GM12878 (cell line): ENCODE results near the gene SIT1. TPM values are rescaled to one million over a fixed set of nuclear protein-coding genes. Genes with fewer than 3 reads are reported as not detected.

Source experiments
- ATAC-seq: fragments of 200-7000 bp; cut with Tn5 transposase; 3 replicates; pipeline ENCODE4 v1.9.1; 2020; ENCODE audit warnings: mild to moderate bottlenecking, moderate library complexity
- BruUV-seq: library from RNA; stranded (reverse); fragments of 400-500 nt; replicated peaks from 2 replicates; lab custom pipeline; 2021; lab: Mats Ljungman, UMichigan
- CTCF ChIA-PET: fragments of 300-600 bp; sonication (Branson Sonifier 250); formaldehyde crosslinking; extraction: SDS; loops from one replicate; lab custom pipeline; 2021; ENCODE audit warnings: inconsistent platforms; lab: Yijun Ruan, JAX
- POLR2A ChIA-PET: fragments of 350-600 bp; formaldehyde crosslinking; extraction: SDS; loops from one replicate; lab custom pipeline; 2021; ENCODE audit warnings: inconsistent platforms; lab: Charles Lee
- RAD21 ChIA-PET: fragments of 300-600 bp; sonication (Branson Sonifier 250); formaldehyde crosslinking; loops from one replicate; lab custom pipeline; 2023; ENCODE audit warnings: antibody characterized with exemption; ENCODE audit not compliant: unreplicated experiment; lab: Charles Lee
- SMC1A ChIA-PET: fragments of 300-600 bp; sonication (Branson Sonifier 250); formaldehyde crosslinking; loops from one replicate; lab custom pipeline; 2023; ENCODE audit not compliant: unreplicated experiment, uncharacterized antibody; lab: Charles Lee
- DNase-seq: peaks from one replicate; pipeline ENCODE4 v3.0.0-alpha.2; 2011; ENCODE audit warnings: low read depth, low spot score
- FAIRE-seq: peaks from 3 replicates; lab custom pipeline; 2011; peaks lifted over from hg19 to GRCh38; lab: Jason Lieb, UNC
- H2AFZ ChIP-seq: 2 replicates; pipeline ENCODE4 v1.6.0; 2011; ENCODE audit warnings: low read depth, low read length, control low read depth; ENCODE audit not compliant: control insufficient read depth
- H3K27ac ChIP-seq: 2 replicates; pipeline ENCODE4 v1.5.1; 2011; ENCODE audit warnings: control low read depth; ENCODE audit not compliant: control insufficient read depth, insufficient read depth
- H3K27me3 ChIP-seq, 2 experiments: replicated peaks in 1 of 2; 2 replicates each; pipeline versions ENCODE4 v1.6.0 to v1.6.1; 2011; ENCODE audit warnings: low read length in 1 of 2; ENCODE audit not compliant: control insufficient read depth in 2 of 2, insufficient read depth in 2 of 2
- H3K36me3 ChIP-seq, 2 experiments: 2 replicates each; pipeline ENCODE4 v1.5.1; 2011; ENCODE audit warnings: low read length in 1 of 2; ENCODE audit not compliant: control insufficient read depth in 2 of 2, insufficient read depth in 2 of 2
- H3K4me1 ChIP-seq: 2 replicates; pipeline ENCODE4 v1.6.1; 2011; ENCODE audit warnings: mild to moderate bottlenecking, low read length, moderate library complexity, mixed read lengths; ENCODE audit not compliant: control insufficient read depth, insufficient read depth
- H3K4me2 ChIP-seq: 2 replicates; pipeline ENCODE4 v1.6.0; 2011; ENCODE audit warnings: control low read depth; ENCODE audit not compliant: control insufficient read depth, insufficient read depth
- H3K4me3 ChIP-seq: fragments of 200-600 bp; sonication (generic); 2 replicates; pipeline ENCODE4 v1.5.1; 2016
- H3K79me2 ChIP-seq: 2 replicates; pipeline ENCODE4 v1.6.0; 2011; ENCODE audit warnings: low read length; ENCODE audit not compliant: control insufficient read depth, insufficient read depth
- H3K9ac ChIP-seq: 2 replicates; pipeline ENCODE4 v1.8.0; 2011; ENCODE audit warnings: low read length, control low read depth, mixed read lengths; ENCODE audit not compliant: control insufficient read depth, insufficient read depth
- H3K9me3 ChIP-seq: replicated peaks from 3 replicates; pipeline ENCODE4 v1.5.1; 2011; ENCODE audit warnings: mild to moderate bottlenecking, low read length; ENCODE audit not compliant: control insufficient read depth, insufficient read depth
- H4K20me1 ChIP-seq: 2 replicates; pipeline ENCODE4 v1.6.0; 2011; ENCODE audit not compliant: control insufficient read depth, insufficient read depth
- FOS ChIP-seq: IDR thresholded peaks from 3 replicates; pipeline ENCODE4 v1.6.1; 2011; ENCODE audit warnings: borderline replicate concordance; ENCODE audit not compliant: insufficient read length; ENCODE audit errors: extremely low read depth
- MEF2B ChIP-seq: fragments of 450-650 bp; IDR thresholded peaks from 2 replicates; pipeline ENCODE4 v1.6.1; 2018; ENCODE audit warnings: mild to moderate bottlenecking, moderate library complexity; ENCODE audit not compliant: partially characterized antibody, poor library complexity, severe bottlenecking
- MYC ChIP-seq: IDR thresholded peaks from 2 replicates; pipeline ENCODE4 v1.6.1; 2011; ENCODE audit warnings: mild to moderate bottlenecking, low read length, moderate library complexity, inconsistent platforms; ENCODE audit not compliant: insufficient read depth, insufficient replicate concordance, insufficient read length, severe bottlenecking
- RB1 ChIP-seq: fragments of 450-650 bp; formaldehyde crosslinking; IDR thresholded peaks from 2 replicates; pipeline ENCODE4 v1.6.1; 2017; ENCODE audit warnings: mild to moderate bottlenecking, borderline replicate concordance
- TCF12 ChIP-seq: IDR thresholded peaks from 2 replicates; pipeline ENCODE4 v1.6.1; 2011; ENCODE audit warnings: low read depth, mild to moderate bottlenecking, low read length
- ZNF274 ChIP-seq: IDR thresholded peaks from one replicate; pipeline ENCODE4 v1.8.0; 2011; ENCODE audit not compliant: insufficient read length, insufficient read depth
- WGBS: methylation state at CpG from one replicate; pipeline ENCODE4 v1.1.6; 2016; ENCODE audit warnings: low lambda C conversion rate; ENCODE audit not compliant: insufficient replicate concordance, insufficient coverage; ENCODE audit errors: missing lambda C conversion rate; 5-methylcytosine and 5-hydroxymethylcytosine counted together
- in situ Hi-C: fragments of 300-500 bp; cut with MboI; formaldehyde crosslinking; loops from 9 replicates; pipeline ENCODE4 v1.14.3; 2018; ENCODE audit warnings: mixed read lengths
- intact Hi-C: fragments of 100-400 bp; cut with micrococcal nuclease; formaldehyde crosslinking; loops from one replicate; pipeline ENCODE4 v1.14.2; 2022; ENCODE audit not compliant: unreplicated experiment
- polyA plus RNA-seq, 11 experiments: library from polyadenylated mRNA; depleted of rRNA in 4 of 11; unstranded in 6 of 11; stranded (reverse) in 5 of 11; fragments of >200 nt; fragmentation: Nextera tagmentation in 4 of 11; fragmentation: Illumina TruSeq in 1 of 11; extraction: Ambion mirVana in 4 of 11; extraction: Trizol in 1 of 11; gene quantifications; 1 replicate in 1 of 11; 2 replicates in 10 of 11; pipeline versions ENCODE4 v1.2.1 to v1.2.3, GENCODE V29; 2011 to 2016; ENCODE audit warnings: inconsistent platforms in 2 of 11, missing spikeins in 2 of 11, low read depth in 1 of 11
- total RNA-seq, 4 experiments: library from RNA; depleted of rRNA in 3 of 4; stranded (reverse); fragments of >200 nt in 3 of 4; fragmentation: Illumina TruSeq in 1 of 4; extraction: Trizol in 1 of 4; gene quantifications; 2 replicates each; pipeline versions ENCODE4 v1.2.1 to v1.2.3, GENCODE V29; 2013 to 2021
- TF ChIP-seq, protein P1 (sequence below): fragments of 450-650 bp; IDR thresholded peaks from 2 replicates; pipeline ENCODE4 v1.6.1; 2018; ENCODE audit warnings: mild to moderate bottlenecking, low read depth, moderate library complexity; ENCODE audit not compliant: partially characterized antibody

The SIT1 gene
- total and polyA plus RNA-seq, 10 of the 15 experiments (the other 5 are each of a cell fraction or from before 2014, with no cell fraction given), result 0.97 to 137 (median 59.7) TPM

DNA sequence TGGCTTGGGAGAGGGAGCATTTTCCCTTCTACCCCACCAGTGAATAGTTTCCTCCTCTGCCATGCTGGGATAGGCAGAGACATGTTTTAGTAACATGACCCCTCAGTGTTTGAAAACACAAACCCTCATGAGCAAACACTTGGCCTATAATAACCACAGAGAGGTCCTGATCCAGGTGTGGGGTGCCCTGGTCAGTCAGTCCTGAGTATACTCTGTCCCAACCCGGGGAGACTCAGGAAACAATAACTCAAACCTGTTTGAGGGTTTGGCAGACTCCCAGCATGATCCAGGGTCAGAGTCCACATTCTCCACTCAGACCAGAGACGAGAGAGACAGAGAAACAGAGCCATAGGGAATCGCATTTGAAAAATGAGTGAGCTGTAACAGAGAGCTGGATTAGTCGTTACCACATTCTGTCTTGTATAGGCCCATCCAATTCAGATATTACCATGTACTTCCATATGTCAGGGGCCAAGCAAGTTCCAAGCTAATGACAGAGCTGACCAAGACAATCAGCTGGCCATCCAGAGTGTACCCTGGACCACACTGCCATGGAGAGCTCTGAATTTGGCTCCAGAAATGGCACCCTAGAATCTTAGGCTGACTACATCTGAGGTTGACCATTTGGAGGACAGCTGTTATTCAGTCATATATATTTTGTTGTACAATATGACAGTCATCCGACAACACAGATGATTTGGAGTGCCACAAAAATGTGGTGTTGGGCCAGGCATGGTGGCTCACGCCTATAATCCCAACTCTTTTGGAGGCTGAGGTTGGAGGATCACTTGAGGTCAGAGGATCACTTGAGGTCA lies 18.8 kb upstream of the SIT1 start:
- no TSS peak for BruUV-seq
- ChIA-PET RAD21 (interaction anchor here (1.0 to 9.7 kb wide), 3 partner anchors 10 to 22 kb away, joined by 3 to 95 read pairs (median 3); partner anchors contain the start of gene SIT1), CTCF (interaction anchor here (1.1 to 3.6 kb wide), 8 partner anchors 8 to 213 kb away, joined by 3 to 26 read pairs (median 3); no protein-coding TSS in a partner anchor), SMC1A (interaction anchor here (0.6 to 1.4 kb wide), 4 partner anchors 8 to 837 kb away, joined by 3 to 6 read pairs (median 4); no protein-coding TSS in a partner anchor), POLR2A (interaction anchor here (0.5 to 1.1 kb wide), 2 partner anchors 21 to 58 kb away, joined by 3 read pairs; no protein-coding TSS in a partner anchor)
- ATAC-seq, result no peak
- in situ Hi-C loops, result loop anchor here (5.0 kb wide), 1 partner anchor 53 kb away; no protein-coding TSS in a partner anchor
- no peaks in the 10 kb centered on the region for H3K36me3 ChIP-seq
- no peak overlapping the region for H3K9ac ChIP-seq
- H3K79me2 ChIP-seq, result peaks cover 8% of the 10 kb centered on the region
- H3K4me1 ChIP-seq, result peaks cover 8% of the 10 kb centered on the region
- no peak for FAIRE-seq
- 51% methylated on average over 6 of the region's 6 CpGs for WGBS
- intact Hi-C loops, result no loop called here
- TF ChIP-seq ZNF274 (no peak), TCF12 (no peak), RB1 (no peak), MEF2B (no peak), MYC (no peak), FOS (no peak)
- TF ChIP-seq, protein P1, sequence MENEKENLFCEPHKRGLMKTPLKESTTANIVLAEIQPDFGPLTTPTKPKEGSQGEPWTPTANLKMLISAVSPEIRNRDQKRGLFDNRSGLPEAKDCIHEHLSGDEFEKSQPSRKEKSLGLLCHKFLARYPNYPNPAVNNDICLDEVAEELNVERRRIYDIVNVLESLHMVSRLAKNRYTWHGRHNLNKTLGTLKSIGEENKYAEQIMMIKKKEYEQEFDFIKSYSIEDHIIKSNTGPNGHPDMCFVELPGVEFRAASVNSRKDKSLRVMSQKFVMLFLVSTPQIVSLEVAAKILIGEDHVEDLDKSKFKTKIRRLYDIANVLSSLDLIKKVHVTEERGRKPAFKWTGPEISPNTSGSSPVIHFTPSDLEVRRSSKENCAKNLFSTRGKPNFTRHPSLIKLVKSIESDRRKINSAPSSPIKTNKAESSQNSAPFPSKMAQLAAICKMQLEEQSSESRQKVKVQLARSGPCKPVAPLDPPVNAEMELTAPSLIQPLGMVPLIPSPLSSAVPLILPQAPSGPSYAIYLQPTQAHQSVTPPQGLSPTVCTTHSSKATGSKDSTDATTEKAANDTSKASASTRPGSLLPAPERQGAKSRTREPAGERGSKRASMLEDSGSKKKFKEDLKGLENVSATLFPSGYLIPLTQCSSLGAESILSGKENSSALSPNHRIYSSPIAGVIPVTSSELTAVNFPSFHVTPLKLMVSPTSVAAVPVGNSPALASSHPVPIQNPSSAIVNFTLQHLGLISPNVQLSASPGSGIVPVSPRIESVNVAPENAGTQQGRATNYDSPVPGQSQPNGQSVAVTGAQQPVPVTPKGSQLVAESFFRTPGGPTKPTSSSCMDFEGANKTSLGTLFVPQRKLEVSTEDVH, result no peak
- no peaks in the 10 kb centered on the region for H3K9me3 ChIP-seq
- H3K4me2 ChIP-seq, result no peak overlapping the region
- DNase-seq, result no peak
- H3K27me3 ChIP-seq, result peaks cover 1 to 3% of the 10 kb centered on the region in 2 experiments; a peak in 3 of 4 replicates
- no peak overlapping the region for H3K4me3 ChIP-seq
- H3K27ac ChIP-seq, result no peak overlapping the region
- H4K20me1 ChIP-seq, result no peaks in the 10 kb centered on the region
- no peak overlapping the region for H2AFZ ChIP-seq
